Stimulated activated CD4-positive, alpha-beta T cell treated with anti-CD3 and anti-CD28 coated beads, Interleukin-4, amount 100 ng/mL, for 4 hours (primary cell): ENCODE results near the gene KNCN.

Experiments used
- DNase-seq, 2 experiments: peaks; one replicate each; pipeline ENCODE4 v3.0.0-alpha.2; 2020

The KNCN gene

DNA sequence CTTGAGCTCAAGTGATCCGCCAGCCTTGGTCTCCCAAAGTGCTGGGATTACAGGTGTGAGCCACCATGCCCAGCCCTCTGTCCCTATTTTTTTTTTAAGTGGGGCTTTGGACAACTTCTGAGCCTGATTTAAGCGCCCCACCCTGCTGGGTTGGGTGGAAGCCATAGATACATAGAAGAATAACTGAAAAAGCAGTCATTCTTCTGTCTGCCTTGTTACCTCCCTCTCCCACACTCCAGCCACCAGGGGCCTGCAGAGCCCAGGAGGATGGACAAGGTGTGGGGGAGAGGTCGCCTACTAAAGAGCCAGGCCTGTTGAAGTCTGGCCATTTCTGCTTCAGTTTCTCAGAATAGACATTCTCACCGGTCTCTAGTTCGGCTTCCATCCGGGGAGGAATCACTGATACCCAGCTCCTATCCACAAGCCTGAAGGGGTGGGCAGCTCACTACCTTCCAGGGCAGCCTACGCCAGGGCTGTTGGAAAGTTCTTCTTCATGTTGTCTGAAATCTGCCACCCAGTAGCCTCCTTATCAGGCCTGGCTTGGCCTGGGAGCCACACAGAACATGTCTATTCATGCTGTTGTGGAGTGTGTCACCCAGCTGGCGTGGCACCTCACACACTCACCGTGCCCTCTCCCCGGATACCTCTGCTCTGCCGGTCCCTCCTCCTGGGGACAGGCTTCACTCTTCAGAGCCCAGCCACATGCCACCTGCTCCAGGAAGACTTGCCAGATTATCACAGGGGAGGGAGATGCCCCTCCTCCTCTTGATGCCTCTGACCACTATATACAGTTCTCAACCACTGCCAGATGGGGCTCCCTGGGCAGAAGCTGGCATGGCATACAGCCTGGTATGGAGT is 27.7 kb downstream of the KNCN start:
- DNase-seq, result no peak

DNA sequence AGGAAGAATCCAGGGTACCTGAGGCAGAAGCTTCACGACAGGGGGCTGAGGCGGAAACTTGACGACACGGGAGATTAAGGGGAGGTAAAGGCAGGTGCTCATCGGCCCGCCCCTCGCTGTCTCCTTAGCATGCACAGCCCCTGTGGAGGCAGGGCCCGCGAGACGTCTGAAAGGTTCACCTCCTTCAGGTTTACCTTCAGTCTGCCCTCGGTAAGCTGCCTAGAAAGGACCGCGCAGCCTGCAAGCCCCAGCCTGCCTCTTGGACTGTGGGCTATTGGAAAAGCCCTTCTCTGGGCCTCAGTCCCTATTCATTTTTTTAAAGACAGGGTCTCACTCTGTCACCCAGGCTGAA is 28.5 kb downstream of the KNCN start:
- DNase-seq, result no peak

DNA sequence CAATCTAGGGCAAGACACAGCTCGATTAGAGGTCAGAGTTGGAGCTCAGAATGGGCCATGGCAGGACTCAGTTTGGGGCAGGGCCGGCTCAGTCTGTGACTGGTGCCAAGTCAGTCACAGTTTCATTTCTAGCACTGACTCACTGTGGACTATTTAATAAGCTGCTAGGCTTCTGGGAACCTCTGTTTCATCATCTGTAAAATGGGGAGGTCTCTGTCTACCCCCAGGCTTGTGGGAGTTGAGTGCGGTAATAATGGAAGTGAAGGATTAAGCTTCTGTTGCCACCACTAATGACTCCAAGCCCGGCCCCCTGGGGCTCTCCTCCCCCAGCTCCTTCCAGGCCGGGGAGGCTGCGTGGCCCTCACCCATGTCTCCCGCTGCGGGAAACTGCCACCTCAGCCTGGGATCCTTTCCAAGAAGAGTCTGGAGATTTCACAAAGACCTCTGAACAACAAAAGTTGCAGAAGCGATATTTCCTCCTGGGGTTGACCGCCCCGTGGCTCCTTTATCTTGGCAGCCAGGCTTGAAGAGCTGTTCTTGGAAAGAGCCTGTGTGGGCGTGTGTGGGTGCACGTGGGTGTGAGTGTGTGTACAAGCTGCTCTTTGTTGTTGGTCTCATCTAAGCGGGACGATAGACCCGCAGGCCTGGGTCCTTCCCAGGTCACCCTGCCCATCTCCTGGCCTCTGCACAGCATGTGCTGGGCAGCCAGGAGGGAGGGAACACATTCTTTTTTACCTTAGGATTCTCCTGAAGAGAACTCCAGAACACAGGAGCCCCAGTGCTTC is 29.1 kb downstream of the KNCN start:
- no peak for DNase-seq

DNA sequence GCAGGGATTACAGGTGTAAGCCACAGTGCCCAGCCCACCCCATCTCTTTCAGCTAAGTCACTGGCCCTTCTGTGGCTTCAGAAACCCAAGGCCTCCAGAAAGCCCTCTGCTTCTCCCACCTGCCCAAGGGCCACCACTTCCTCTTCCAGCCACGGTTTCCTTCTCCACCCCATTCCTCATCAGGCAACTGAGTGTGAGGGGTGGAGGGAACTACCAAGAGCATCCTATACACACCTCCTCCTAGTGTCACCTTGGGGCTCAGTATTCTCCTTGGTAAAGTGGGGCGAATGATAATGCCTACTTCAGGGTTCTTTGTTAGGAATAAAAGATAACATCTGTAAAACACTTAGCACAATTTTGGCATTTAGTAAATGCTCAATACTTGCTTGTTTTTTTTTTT is 30.0 kb downstream of the KNCN start:
- no peak for DNase-seq

DNA sequence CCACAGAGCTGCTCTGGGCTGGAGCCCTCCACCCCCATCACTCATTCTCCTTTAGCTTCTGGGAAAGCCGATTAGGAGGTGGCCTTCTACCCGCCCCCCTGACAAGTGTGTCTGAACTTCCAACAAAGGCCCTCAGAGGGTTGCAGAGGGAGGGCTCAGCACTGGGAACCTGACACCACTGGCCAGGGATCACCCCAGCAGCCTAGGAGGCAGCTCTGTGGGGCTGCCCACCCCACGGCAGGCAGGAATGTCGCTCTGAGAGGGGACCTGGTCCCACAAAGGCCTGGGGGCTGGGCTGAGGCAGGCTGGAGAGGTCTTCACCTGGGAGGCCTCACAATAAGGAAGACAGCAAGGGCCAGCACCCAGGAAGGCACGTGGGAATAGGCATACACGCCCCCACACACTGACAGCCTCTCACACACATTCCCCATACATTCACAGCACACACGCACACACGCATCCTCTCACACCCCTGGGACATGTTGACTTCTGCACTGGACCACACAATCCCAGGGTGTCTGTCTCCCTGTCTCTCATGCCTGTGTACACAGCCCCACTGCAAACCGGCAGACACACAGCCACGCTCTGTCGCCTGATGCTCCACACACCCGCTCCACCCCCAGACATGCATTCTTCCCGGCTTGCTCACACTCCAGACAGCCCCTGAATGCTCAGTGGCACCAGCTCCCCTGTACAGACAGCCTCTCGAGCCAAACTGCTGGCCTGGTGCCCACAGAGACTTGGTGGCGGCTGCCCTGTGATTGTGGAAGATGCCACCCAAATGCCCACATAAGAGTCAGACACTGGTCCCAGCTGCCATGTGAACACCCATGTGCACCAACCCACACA is 31.2 kb downstream of the KNCN start:
- DNase-seq, result no peak

DNA sequence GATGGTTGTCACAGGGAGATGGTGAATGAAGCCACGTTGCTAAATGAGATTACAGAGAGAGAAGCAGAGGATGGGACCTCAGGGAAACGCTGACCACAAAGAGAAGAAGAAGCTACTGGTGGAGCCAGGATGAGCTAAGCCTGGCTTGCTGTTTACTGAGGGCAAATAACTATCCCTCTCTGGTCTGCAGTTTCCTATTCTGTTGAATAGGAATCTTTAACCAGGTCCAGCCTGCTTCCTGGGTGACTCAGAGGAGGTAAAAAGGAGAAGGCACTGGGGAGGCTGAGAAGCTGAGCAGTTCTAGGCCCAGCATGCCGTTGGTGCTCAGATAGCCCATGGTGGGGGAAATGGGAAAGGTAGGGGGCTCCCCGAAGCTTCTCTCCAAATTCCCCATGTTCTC is 32.2 kb downstream of the KNCN start:
- no peak for DNase-seq

DNA sequence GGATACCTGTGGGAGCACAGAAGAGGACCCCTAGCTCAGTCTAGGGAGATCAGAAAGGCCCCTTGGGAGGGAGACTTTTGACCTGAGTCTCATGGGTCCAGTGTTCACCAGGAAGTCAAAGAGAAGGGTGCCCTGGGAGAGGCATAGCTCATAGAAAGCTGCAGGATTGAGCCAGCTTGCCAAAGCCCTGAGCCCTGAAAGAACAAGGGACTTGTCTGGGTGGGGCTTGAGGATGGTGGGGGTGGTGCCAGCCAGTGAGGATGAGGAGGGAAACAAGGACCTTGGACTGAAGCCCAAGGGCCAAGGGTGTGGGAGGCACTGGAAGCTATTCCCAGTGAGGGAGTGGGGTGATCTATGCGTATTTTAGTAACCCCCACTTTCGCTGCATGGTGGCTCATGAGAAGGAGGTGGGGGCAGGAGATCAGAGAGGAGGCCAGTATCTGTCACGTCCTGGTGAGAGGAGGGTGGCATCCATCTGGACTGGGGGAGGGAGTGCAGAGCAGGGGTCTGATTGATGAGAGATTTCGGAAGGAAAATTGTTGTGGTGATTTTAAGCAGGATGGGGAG is 33.4 kb downstream of the KNCN start:
- DNase-seq, result no peak

DNA sequence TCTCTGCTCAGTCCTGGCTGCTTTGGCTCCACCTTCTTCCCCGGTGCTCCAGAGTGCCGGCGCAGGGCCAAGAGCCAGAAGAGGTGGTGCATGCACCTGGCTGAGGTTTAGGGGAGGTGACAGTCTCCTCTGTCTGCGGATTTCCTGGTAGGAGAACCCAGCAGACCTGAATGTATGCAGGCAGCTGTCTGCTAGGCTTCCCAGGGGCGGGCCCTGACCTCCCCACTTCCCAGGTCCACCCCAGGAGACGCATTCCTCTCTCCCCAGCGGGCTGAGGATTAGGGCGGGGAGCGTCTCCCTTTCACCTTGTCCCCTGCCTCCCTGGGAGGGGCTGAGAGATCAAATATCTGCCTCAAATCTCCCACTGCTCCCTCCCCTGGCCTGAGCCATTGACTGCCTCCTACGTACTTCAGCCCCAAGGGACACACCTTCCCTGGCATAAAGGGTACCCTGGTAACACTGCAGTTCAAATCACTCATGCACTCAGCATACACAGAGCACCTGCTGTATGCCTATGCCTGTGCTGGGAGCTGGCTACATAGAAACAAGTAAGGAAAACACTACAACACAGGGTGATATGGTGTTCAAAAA is 34.3 kb downstream of the KNCN start:
- no peak for DNase-seq

DNA sequence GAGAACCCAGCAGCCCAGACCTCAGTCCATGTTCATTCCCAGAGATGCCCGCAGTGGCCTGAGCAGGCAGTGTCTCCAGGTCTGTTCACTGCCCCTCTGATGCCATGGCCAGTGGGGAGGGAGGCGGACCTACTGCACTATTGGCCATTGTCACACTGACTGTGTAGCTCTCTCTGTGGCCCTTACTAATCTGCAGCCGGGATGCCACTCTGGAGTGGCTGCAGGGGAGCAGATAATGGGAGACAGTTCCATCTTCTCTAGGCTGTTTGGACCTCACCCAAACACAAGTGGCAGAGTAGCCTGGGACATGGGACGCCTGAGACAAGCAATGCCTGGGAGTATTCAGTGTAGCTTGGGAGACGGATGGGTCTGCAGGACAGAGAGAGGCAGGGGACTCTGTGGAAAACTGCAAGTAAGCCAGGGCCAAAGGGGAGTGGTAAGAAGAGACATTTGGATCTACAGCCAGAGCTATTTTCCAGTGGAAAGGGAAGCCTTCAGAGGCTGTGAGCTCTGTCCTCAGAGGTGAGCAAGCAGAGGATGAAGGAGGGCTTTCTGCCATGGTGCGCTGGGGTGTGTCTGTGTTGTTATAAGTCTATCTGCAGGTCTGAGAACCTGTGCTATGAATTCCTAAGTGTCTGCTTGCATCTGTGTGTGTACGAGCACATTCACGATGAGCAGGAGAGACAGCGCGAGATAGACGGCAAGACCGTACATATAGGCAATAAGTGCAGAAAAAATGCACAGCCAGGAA is 35.1 kb downstream of the KNCN start:
- no peak for DNase-seq

DNA sequence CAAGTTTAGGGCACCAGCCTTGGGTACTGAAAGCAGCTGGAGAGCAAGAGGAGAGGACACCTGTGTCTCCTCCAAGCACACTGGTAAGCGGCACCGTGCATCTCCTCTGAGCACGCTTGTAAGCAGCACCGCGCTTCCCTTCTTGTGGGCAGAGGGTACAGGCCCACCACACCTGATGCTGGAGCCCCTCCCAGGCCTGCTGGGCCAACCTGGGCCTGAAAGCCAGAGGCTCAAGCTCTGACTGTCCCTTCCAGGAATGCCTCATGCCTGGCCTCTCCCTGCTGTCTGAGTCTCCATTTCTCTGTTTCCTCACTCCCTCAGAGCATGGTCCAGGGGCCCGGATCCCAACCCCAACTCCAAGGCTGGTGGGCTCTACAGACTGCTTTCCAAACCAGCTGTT is 35.9 kb downstream of the KNCN start:
- no peak for DNase-seq

DNA sequence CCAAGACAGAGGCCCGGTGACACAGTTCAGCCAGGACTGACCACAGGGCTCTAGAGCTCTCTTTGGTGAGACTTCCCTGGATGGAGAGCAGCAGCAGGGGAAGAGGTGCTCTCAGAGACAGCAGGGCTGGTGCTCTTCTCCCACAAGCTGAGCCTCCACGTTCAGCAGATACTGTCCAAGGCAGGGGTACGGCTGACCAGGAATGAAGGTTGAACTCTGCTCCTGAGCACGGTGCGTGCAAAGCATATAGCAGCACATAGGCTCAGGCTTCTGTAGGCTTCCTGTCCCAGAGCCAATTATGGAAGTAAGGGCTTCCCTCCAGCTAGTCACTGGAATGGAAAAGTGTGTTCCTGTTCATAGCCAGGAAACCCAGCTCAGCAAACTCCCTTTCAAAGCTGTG is 37.9 kb downstream of the KNCN start:
- DNase-seq, result no peak

DNA sequence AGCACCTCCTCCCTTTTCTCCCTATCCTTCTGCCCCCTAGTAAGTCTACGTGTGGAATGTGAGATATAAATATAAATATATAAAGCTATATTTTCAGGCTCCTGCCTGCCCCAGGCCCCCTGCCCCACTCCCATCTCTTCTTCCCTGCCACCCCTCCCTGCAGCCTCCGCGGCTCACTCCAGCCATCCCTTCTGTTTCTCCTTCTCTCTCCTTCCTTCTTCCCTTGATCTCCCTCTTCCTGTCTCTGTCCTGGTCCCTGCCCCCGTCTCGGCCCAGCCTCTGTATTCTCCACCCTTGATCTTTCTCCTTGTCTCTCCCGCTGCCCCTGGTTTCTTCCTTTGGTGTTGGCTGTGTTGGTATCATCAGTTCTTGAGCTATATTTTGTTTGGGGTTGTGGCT is 38.7 kb downstream of the KNCN start:
- DNase-seq, result no peak

DNA sequence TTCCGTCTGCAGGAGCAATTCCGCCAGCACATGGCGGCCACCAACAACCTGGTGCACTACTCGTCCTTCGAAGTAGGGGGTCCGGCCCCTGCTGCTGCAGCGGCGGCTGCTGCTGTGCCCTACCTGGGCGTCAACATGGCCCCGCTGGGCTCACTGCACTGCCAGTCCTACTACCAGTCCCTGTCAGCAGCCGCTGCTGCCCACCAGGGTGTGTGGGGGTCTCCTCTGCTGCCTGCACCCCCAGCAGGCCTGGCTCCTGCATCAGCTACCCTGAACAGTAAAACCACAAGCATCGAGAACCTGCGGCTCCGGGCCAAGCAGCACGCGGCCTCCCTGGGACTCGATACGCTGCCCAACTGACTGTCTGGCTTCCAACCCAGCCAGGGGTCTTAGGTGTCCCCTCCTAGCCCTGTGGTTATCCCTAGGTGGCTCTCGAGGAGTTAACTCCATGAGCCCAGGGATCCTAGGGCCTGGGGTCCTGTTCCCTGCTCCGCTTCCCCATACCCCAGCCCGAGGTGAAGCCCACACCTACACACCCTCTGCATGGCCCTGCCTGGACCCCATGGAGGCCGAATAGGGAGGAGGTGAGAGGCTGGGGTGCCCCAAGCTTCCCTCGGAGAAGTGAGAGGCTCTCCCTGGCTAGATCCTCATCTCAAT is 39.2 kb downstream of the KNCN start:
- no peak for DNase-seq

DNA sequence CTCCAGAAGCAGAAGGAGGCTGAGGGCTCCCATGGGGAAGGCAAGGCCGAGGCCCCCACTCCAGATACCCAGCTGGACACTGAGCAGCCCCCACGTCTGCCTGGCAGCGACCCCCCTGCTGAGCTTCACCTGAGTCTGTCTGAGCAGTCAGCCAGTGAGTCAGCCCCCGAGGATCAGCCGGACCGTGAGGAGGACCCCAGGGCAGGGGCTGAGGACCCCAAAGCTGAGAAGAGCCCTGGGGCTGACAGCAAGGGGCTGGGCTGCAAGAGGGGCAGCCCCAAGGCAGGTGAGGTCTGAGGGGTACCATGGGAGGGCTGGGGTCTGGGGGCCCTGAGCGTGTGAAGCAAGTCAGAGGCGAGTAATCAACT is 40.5 kb downstream of the KNCN start:
- no peak for DNase-seq

DNA sequence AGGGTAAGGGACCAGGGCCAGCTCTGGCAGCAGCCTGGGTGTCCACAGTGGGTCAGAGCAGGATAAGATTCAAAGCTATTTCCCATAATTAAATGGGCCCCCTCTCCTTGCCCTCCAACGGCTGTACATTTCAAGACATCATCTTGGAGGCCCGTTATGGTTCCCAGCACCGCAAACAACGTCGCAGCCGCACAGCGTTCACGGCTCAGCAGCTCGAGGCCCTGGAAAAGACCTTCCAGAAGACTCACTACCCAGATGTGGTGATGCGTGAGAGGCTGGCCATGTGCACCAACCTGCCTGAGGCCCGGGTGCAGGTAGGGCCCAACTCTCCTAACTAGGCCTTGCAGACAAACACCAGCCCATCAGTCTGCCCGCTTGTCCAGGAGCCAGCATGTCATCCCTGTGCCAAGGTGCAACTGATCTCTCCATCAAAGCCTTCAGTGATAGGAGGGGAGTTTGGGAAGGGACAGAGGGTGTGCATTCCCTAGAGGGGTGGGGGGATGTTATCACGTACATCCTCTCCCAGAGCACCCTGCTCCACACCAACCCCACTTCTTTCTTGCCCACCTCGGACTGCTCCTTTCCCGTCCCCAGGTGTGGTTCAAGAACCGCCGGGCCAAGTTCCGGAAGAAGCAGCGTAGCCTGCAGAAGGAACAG is 41.0 kb downstream of the KNCN start:
- no peak for DNase-seq

DNA sequence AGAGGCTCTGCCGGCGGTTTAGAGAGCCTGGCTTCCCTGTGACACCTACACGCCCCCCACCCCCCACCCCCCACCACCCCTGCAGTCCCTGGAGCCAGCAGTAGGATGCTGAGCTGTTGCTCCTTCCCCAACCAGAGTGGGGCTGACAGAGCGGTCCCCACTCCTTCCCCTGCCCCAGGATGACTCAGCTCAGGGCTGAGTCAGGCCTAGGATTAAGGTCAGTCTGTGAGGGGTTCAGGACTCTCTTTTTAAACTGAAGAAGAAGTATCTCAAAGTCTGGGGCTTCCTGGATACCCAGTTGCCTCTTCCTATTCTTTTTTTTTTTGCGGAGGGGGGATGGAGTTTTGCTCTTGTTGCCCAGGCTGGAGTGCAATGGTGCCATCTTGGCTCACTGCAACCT is 42.7 kb downstream of the KNCN start:
- DNase-seq, result no peak

DNA sequence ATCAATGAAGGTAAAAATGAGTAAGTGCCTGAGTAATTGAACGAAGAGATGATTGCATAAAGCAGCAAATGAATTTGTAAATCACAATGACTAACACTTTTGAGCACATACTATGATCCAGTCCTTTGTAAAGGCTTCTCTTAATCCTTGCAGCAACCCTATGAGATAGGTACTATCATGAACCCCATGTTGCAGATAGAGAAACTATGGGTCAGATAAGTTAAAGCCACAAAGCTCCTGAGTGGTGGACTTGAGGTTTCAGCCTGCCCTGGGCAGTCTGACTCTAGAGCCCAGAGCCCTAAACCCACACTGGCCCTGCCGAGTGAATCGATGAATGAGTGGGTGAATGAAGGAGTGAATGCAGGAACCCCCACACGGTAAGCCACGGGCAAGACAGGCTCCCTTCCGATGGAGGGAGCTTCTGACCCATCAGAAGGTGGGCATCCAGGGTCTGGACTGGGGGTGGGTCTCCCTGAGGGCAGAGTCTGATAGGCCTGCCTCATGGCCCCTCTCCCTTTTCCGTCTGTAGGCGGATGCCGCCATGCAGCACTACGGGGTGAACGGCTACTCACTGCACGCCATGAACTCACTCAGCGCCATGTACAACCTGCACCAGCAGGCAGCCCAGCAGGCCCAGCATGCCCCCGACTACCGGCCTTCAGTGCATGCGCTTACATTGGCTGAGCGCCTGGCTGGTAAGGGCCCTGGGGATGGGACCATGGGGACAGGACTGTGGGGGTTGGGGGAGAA is 44.8 kb downstream of the KNCN start:
- no peak for DNase-seq

DNA sequence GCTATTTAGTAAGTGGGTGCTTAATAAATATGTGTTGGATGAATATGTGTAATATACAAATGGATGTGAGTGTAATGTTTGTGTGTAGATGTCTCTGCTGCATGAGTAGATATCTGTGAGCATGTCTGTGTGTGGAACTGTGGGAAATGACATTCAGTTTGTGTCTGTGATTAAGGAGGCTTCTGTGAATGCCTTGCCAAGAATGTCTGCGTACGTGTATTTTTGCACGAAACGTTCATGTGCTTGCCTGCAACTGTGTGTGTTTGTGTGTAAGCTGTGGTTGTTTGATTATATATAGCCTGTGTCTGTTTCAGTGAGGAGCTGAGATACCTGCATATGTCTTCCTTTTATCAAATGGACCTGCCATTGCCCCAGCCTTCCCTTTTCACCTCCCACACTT is 48.0 kb downstream of the KNCN start:
- no peak for DNase-seq

DNA sequence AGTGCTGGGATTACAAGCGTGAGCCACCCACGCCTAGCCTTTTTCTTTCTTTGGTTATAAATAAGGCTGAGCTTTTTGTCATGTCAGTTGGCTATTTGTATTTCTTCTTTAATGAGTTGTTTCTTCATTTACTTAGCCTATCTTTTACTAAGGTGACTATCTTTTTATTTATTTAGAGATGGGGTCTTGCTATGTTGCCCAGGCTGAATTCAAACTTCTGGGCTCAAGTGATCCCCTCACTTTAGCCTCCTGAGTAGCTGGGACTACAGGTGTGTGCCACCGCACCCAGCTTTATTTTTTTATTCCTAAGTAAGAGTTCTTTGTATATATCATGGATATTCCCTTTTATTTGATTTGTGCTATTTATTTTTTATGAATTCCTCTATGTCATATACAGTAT is 49.9 kb downstream of the KNCN start:
- DNase-seq, result no peak

DNA sequence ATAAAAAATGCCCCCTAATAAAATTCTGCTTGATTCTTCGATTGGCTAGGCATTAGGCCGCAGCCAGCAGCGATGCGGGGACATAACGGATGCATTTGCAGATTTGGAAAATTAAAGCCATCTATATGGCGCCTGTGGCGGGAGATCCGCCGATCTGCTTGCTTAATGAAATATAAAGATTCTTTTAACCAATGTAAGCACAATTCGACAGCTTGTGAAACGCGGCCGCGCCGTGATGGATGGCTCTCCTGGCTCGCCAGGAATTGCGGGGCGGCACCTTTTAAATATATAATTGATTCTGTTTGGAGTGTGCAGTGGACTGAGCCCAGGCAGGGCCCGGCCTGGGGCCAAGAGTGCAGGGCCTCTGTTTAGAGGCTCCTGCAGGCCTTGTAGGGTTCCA is 53.8 kb downstream of the KNCN start:
- no peak for DNase-seq
